ENCODE measurements around the gene CCDC90B.

The CCDC90B gene

DNA sequence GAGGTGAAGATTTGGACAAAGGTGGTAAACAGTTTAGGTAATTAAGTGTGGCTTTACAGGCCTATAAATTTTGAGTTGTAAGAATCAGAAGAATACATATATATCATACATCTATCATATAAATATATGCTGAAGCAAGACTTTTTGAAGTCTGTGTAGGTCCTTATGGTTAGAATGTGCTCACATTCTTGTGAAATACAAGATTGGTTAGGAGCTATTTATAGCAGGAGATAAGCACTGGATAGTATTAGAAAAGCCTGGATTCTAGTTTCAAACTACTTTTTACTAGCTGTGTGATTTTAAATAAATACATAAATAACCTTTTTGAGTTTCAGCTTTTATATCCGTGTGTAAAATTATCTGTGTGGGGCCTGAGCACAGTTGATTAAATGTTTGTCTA is 50.3 kb downstream of the CCDC90B start:
- Histone ChIP-seq H3K36me3 (ENCODE audit: control insufficient read depth, low read length) (no peaks in the 10 kb centered on the region), H3K4me1 (ENCODE audit: control insufficient read depth, low read length) (no peaks in the 10 kb centered on the region), H3K27ac (ENCODE audit: low read depth, low read length) (no peak overlapping the region), H3K9me3 (ENCODE audit: control insufficient read depth, insufficient read depth, low read length) (no peaks in the 10 kb centered on the region), H3K79me2 (ENCODE audit: control insufficient read depth, low read length) (no peaks in the 10 kb centered on the region), H3F3A (ENCODE audit: control insufficient read depth, insufficient read depth) (no peaks in the 10 kb centered on the region), H4K20me1 (ENCODE audit: control insufficient read depth, insufficient read depth, low read depth, low read length) (no peaks in the 10 kb centered on the region), H3K4me2 (ENCODE audit: low read length) (no peak overlapping the region), H3K27me3 (ENCODE audit: control insufficient read depth, low read length) (no peaks in the 10 kb centered on the region), H3K9me2 (replicated peaks; ENCODE audit: control insufficient read depth, low read length) (no peaks in the 10 kb centered on the region), H3K4me3 (ENCODE audit: low read length) (no peak overlapping the region)
- TF ChIP-seq EZH2phosphoT487 (IDR thresholded peaks at IDR 0.05; ENCODE audit: borderline replicate concordance, low read length) = no peak
- TF ChIP-seq, protein P1, sequence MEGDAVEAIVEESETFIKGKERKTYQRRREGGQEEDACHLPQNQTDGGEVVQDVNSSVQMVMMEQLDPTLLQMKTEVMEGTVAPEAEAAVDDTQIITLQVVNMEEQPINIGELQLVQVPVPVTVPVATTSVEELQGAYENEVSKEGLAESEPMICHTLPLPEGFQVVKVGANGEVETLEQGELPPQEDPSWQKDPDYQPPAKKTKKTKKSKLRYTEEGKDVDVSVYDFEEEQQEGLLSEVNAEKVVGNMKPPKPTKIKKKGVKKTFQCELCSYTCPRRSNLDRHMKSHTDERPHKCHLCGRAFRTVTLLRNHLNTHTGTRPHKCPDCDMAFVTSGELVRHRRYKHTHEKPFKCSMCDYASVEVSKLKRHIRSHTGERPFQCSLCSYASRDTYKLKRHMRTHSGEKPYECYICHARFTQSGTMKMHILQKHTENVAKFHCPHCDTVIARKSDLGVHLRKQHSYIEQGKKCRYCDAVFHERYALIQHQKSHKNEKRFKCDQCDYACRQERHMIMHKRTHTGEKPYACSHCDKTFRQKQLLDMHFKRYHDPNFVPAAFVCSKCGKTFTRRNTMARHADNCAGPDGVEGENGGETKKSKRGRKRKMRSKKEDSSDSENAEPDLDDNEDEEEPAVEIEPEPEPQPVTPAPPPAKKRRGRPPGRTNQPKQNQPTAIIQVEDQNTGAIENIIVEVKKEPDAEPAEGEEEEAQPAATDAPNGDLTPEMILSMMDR (IDR thresholded peaks at IDR 0.05; ENCODE audit: low read depth, low read length, poor library complexity, severe bottlenecking) = no peak

DNA sequence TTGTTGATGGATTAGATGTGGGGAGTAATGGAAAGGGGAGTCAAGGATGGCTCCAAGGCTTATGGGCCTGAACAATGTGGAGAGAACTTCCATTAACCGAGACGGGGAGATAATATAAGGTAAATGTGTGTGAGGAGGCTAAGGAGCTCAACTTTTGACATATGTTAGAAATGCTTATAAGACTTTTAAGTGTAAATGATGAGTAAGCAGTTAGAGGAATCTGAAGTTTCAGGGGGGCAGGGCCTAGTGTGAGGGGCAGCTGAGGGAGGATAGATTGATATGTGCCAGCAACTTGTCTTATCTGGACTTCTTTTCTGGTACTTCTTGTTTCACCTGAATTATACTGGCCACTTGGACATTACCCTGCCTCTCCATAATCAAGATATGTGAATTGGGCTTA is 62.7 kb downstream of the CCDC90B start:
- Histone ChIP-seq H3K27ac (ENCODE audit: low read depth, low read length) (no peak overlapping the region), H3K79me2 (ENCODE audit: control insufficient read depth, low read length) (no peaks in the 10 kb centered on the region), H3K9me3 (ENCODE audit: control insufficient read depth, insufficient read depth, low read length) (no peaks in the 10 kb centered on the region), H3F3A (ENCODE audit: control insufficient read depth, insufficient read depth) (no peaks in the 10 kb centered on the region), H3K9me2 (replicated peaks; ENCODE audit: control insufficient read depth, low read length) (no peaks in the 10 kb centered on the region), H3K27me3 (ENCODE audit: control insufficient read depth, low read length) (no peaks in the 10 kb centered on the region), H3K4me1 (ENCODE audit: control insufficient read depth, low read length) (no peaks in the 10 kb centered on the region), H3K36me3 (ENCODE audit: control insufficient read depth, low read length) (no peaks in the 10 kb centered on the region), H3K4me2 (ENCODE audit: low read length) (no peak overlapping the region), H4K20me1 (ENCODE audit: control insufficient read depth, insufficient read depth, low read depth, low read length) (no peaks in the 10 kb centered on the region), H3K4me3 (ENCODE audit: low read length) (no peak overlapping the region)
- TF ChIP-seq, protein P1 (IDR thresholded peaks at IDR 0.05; ENCODE audit: low read depth, low read length, poor library complexity, severe bottlenecking) = no peak
- TF ChIP-seq EZH2phosphoT487 (IDR thresholded peaks at IDR 0.05; ENCODE audit: borderline replicate concordance, low read length) = no peak

DNA sequence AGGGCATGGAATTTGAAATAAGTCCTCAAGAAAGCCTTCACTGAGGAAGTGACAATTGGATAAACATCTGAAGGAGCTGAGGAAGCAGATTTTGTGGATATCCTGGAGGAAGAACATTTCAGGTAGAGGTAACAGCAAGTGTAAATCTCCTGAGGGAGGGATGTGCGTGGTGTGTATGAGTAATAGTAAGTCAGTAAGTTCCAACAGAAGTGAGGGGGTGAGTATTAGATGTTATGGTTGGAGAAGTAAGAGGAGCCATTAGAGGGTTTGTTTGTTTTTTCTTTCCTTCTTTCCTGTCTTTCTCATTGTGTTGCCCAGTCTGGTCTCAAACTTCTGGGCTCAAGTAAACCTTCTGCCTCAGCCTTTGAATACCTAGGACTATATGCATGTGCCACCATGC is 63.7 kb downstream of the CCDC90B start:
- Histone ChIP-seq H3K9me3 (ENCODE audit: control insufficient read depth, insufficient read depth, low read length) (no peaks in the 10 kb centered on the region), H3K79me2 (ENCODE audit: control insufficient read depth, low read length) (no peaks in the 10 kb centered on the region), H3K4me1 (ENCODE audit: control insufficient read depth, low read length) (no peaks in the 10 kb centered on the region), H3K36me3 (ENCODE audit: control insufficient read depth, low read length) (no peaks in the 10 kb centered on the region), H3K9me2 (replicated peaks; ENCODE audit: control insufficient read depth, low read length) (no peaks in the 10 kb centered on the region), H3K4me3 (ENCODE audit: low read length) (no peak overlapping the region), H4K20me1 (ENCODE audit: control insufficient read depth, insufficient read depth, low read depth, low read length) (no peaks in the 10 kb centered on the region), H3K27me3 (ENCODE audit: control insufficient read depth, low read length) (no peaks in the 10 kb centered on the region), H3F3A (ENCODE audit: control insufficient read depth, insufficient read depth) (no peaks in the 10 kb centered on the region), H3K4me2 (ENCODE audit: low read length) (no peak overlapping the region), H3K27ac (ENCODE audit: low read depth, low read length) (no peak overlapping the region)
- TF ChIP-seq EZH2phosphoT487 (IDR thresholded peaks at IDR 0.05; ENCODE audit: borderline replicate concordance, low read length) = no peak
- TF ChIP-seq, protein P1 (IDR thresholded peaks at IDR 0.05; ENCODE audit: low read depth, low read length, poor library complexity, severe bottlenecking) = no peak

DNA sequence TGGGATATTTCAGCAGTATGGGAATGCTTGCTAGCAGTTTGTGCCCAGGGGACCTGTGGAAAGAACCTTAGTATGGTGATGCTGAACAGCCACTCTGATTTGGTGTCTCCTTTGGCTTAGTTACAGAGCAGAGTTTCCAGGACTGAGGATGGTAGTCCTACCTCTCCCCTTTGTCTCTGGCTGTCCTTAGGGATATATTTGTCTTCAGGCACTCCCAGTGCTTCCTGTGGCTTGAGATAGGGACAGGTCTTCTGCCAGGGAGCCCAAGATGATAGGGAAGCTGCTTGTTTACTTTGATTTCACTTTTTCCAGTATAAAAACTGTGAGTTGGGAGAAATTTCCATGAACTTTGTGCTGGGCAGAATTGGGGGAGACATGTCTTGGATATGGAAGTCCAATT is 64.5 kb downstream of the CCDC90B start:
- TF ChIP-seq EZH2phosphoT487 (IDR thresholded peaks at IDR 0.05; ENCODE audit: borderline replicate concordance, low read length) = no peak
- TF ChIP-seq, protein P1 (IDR thresholded peaks at IDR 0.05; ENCODE audit: low read depth, low read length, poor library complexity, severe bottlenecking) = no peak
- no peaks in the 10 kb centered on the region for H3K9me2 ChIP-seq (replicated peaks; ENCODE audit: control insufficient read depth, low read length)
- H3K4me1 ChIP-seq (ENCODE audit: control insufficient read depth, low read length) = no peaks in the 10 kb centered on the region

More for the DNA sequence above, 64.5 kb downstream of the CCDC90B start:
- no peaks in the 10 kb centered on the region for H3K79me2 ChIP-seq (ENCODE audit: control insufficient read depth, low read length)
- H3K27ac ChIP-seq (ENCODE audit: low read depth, low read length) = no peak overlapping the region
- no peak overlapping the region for H3K4me3 ChIP-seq (ENCODE audit: low read length)
- no peaks in the 10 kb centered on the region for H4K20me1 ChIP-seq (ENCODE audit: control insufficient read depth, insufficient read depth, low read depth, low read length)
- H3K36me3 ChIP-seq (ENCODE audit: control insufficient read depth, low read length) = no peaks in the 10 kb centered on the region
- H3F3A ChIP-seq (ENCODE audit: control insufficient read depth, insufficient read depth) = no peaks in the 10 kb centered on the region
- no peaks in the 10 kb centered on the region for H3K9me3 ChIP-seq (ENCODE audit: control insufficient read depth, insufficient read depth, low read length)
- no peaks in the 10 kb centered on the region for H3K27me3 ChIP-seq (ENCODE audit: control insufficient read depth, low read length)
- no peak overlapping the region for H3K4me2 ChIP-seq (ENCODE audit: low read length)
